G401.6 (cell line): ENCODE results near the gene ZNF451.
"Not testable (repeated sequence)": the region's sequence is repeated elsewhere in the genome, so short reads cannot be mapped to it uniquely, and the experiment has no call there.

Source experiments
- FAIRE-seq: peaks from 2 replicates; lab custom pipeline; 2012; peaks lifted over from hg19 to GRCh38; lab: Jason Lieb, UNC

Gene ZNF451

GRCh38 chr6:57090458-57091067 is 575 bp downstream of the ZNF451 start:
- not testable (repeated sequence) for FAIRE-seq

- not testable (repeated sequence) for FAIRE-seq
These were observed 1.4 kb downstream of the ZNF451 start for GRCh38 chr6:57091375-57091774.

DNA sequence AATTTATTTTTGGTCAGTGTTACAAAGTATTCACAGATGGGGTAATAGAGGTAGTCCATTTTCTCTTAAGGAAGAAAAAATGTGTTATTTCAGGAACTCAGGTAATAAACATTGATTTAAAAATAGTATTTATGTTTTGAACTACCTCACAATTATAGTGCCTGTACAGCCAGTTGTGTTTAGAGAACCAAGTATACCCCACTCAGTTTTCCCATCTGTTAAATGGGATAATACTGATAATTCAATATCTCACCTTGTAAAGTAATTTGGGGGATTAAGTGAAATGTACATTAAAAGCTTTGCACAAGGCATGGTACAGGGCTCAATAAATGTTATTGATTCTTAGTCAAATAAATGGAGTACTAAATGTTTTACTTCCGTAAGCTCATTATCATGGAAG is 4.7 kb downstream of the ZNF451 start:
- no peak for FAIRE-seq

DNA sequence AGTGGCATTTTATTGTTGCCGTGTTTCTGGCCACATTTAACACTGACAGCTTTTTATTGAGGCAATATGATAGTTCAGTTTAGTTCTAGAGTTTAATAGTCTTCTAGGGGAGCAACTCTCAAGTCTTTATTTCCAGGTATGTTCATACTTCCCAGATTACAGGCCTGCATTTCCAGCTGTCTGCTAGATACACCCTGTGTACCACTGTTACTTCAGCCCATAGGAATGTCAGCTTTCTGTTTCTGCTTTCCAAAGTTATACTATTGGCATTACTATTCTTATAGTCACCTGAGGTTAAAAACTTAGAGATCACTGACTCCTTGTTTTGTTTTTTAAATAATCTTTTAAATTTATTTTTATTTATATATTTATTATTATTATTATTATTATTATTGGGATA is 7.6 kb downstream of the ZNF451 start:
- no peak for FAIRE-seq

DNA sequence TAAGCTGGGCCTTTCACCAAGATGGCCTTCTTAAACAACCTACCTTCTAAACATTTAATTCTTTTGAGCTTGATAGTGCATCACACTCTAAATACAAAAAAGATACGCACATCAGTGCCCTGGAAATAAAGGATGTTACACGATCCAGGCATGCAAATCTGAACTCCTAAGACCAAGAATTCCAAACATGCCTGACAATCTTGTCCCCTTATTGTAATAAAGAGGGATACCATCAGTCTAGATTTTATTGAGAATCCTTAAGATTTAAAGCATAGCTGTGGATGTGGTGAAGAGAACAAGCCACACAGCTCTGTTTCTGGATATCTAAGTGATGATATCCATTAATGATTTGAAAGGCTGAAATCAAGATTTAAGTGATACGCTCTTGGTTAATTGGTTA is 13.0 kb downstream of the ZNF451 start:
- FAIRE-seq = no peak

GRCh38 chr6:57104336-57104735 is 14.3 kb downstream of the ZNF451 start:
- FAIRE-seq = no peak

DNA sequence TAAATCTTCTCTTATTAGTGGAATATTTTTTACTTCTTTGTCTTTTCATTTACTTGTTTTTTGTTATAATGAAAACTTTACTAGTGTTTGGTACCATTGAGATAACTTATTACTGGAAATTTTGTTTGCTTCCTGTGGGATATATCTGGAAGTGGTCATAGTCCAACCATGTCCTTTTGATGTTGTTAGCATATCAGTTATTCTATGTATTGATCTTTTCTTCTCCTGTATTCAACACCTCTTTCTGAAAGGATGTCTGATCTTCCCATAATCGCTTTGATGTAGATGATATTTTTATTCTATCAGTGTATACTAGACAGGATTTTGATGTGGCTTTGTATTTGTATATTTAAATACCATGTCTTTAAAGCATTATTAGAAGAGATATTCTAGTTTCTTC is 17.0 kb downstream of the ZNF451 start:
- FAIRE-seq = peak; percentile 40

DNA sequence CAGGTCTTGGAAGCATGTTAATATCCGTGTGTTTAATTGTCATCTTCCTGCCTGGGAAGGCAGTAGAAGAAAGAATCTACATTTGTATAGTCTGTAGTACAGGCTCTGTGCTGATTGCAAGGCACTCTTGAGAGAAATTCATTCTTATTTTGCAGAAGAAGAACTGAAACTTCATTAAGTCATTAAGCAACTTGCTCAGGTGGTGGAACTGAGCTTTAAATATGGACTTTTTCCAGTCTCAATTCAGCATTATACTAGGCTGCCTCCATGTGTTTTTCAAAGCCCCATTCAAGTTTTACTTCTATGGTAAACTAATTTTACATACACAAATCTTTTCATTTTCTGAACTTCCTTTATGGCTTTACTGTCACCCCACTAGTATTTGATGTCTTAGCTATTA is 18.7 kb downstream of the ZNF451 start:
- FAIRE-seq = no peak

DNA sequence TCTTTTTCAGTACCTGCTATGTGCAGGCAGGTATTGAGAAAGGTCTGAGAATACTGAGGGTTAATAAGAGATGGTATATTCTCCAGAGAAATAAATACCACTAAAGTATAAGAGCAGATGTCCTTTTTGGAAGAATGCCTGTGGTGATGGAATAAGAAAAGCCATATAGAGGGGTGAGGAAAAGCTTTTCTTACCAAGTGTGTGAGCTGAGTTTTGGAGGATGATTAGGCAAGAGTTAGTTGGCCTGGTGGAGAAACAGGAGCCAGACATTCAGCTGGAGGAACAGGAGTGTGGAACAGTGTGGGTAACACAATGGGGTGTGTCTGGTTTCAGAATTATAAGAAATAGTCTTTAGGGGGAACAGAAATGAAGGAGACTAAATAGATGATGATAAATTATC is 19.9 kb downstream of the ZNF451 start:
- no peak for FAIRE-seq

- FAIRE-seq = no peak
These were observed 23.1 kb downstream of the ZNF451 start for GRCh38 chr6:57113105-57113504.

DNA sequence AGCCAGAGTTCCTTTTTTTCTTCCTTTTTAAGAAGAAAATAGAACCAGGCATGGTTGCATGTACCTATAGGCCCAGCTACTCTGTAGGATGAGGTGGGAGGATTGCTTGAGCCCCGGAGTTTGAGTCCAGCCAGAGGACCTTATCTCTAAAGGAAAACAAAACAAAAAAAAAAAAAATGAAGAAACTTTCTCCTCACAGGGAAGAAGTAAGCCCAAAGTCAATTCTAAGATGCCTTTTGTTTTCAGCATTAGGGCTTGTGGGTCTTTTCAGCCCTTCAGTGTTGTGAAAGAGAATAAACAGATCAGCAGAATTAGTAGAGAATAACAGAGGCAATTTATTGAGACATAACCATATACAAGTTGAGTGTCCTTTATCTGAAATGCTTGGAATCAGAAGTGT is 26.8 kb downstream of the ZNF451 start:
- FAIRE-seq = no peak

GRCh38 chr6:57117796-57118195 is 27.8 kb downstream of the ZNF451 start:
- no peak for FAIRE-seq

DNA sequence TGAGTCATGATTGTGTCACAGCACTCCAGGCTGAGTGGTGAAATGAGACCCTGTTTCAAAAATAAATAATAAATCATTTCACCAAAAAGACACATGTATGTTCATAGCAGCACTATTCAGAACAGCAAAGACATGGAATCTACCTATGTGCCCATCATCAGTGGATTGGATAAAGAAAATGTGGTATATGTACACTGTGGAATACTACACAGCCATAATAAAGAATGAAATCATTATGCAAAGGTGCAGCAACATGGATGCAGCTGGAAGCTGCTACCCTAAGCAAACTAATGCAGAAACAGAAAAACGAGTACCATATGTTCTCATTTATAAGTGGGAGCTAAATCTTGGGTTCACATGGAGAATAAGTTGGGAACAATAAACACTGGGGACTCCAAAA is 33.1 kb downstream of the ZNF451 start:
- no peak for FAIRE-seq

DNA sequence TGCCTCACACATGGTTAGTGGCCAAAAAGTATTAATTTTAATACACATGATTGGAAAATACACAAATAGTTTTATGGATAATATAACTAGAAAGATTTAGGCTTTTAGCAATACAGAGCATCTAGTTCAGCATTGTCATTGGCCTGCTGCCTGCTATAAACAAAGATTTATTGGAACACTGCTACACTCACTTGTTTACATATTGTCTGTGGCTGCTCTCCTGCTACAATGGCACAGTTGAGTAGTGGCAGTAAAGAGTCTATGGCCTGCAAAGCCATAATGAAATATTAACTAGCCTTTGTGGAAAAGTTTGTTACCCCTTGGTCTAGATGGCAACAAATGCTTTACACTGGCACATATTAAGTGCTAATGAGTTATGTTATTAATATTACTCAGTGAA is 37.8 kb downstream of the ZNF451 start:
- FAIRE-seq = no peak

- FAIRE-seq = no peak
These were observed 40.7 kb downstream of the ZNF451 start for GRCh38 chr6:57130661-57131177.

- no peak for FAIRE-seq
These were observed 45.0 kb downstream of the ZNF451 start for GRCh38 chr6:57134954-57135353.

DNA sequence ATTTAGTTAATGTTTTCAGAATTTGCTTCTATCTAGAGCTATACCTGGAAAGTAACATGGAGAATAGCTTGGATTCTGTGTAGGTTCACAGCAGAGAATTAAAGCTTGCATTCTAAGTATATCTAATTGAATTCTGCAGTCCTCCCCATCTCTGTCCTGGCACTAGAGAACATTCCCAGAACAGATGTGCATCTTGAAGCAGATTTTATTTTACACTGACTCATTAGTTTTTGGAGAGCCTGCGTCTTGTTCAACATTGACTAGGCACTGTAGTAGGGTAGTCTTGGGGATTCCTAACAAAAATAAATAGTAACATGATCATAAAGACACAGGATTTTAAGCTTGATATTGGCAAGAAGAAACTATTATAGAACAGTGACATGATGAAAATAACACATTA is 45.9 kb downstream of the ZNF451 start:
- no peak for FAIRE-seq

DNA sequence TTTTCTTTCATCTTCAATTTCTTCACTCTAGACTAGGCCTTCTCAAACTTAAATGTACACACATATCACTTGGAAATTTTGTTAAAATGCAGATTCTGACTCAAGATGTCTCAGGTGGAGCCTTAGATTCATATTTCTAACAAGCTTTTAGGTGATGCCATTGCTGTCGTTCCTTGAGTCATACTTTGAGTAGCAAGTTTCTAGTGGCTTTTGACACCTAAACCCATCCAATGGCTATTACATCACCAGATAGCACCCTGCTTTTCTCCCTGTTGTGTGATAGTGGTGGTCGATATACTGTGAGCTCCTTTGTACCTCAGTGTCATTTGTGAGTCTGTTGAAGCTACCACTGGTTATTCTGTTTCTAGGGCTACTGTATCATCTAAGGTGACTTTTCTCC is 47.4 kb downstream of the ZNF451 start:
- no peak for FAIRE-seq

GRCh38 chr6:57138026-57138425 is 48.0 kb downstream of the ZNF451 start:
- no peak for FAIRE-seq

- no peak for FAIRE-seq
These were observed 51.6 kb downstream of the ZNF451 start for GRCh38 chr6:57141451-57142177.

DNA sequence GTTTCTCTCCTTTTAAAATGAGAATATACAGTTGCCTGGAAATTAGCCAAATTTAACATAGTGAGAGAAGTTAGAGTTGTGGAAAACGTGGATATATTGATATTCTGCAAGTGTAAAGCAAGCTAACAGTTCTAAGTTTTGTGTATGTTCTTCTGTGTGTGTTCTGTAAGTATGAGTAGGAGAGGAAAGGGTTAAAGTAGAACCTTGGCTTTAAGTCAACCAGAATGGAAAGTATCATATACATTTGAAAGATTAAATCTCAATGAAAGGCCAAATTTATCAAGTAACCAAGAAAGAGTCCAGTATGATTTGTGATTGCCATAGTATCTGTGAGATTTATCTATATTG is 52.2 kb downstream of the ZNF451 start:
- no peak for FAIRE-seq

- no peak for FAIRE-seq
These were observed 53.7 kb downstream of the ZNF451 start for GRCh38 chr6:57143690-57144089.

DNA sequence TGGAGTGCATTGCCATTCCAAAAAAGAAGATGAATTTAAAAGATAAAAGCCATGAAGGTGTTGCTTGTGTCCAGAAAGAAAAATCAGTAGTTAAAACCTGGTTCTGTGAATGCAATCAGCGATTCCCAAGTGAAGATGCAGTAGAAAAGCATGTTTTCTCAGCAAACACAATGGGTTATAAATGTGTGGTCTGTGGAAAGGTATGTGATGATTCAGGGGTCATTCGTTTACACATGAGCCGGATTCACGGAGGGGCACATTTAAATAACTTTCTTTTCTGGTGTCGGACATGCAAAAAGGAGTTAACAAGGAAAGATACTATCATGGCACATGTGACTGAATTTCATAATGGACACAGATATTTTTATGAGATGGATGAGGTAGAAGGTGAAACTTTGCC is 57.4 kb downstream of the ZNF451 start:
- FAIRE-seq = no peak
